NCI-H128 (cell line): ENCODE measurements around the gene LRRC4B.
"Not testable (repeated sequence)": the region's sequence is repeated elsewhere in the genome, so short reads cannot be mapped to it uniquely, and the experiment has no call there.

Source experiments
- DNase-seq: peaks from one replicate; lab custom pipeline; 2025; ENCODE audit not compliant: unreplicated experiment; lab: John Stamatoyannopoulos, UW

The LRRC4B gene

GRCh38 chr19:50567882-50568727, at the start of gene LRRC4B:
LRRC4B (minus strand) TSS chr19:50568435; CDS start chr19:50548838, 19,597 bp downstream.
- no peak for DNase-seq

- not testable (repeated sequence) for DNase-seq
These were observed 44.5 kb upstream of the LRRC4B start for GRCh38 chr19:50612504-50613404.

- DNase-seq, result no peak
These were observed 39.9 kb upstream of the LRRC4B start for GRCh38 chr19:50607874-50608785.

- DNase-seq, result no peak
These were observed 39.2 kb upstream of the LRRC4B start for GRCh38 chr19:50607388-50607787.

- DNase-seq, result not testable (repeated sequence)
These were observed 38.0 kb upstream of the LRRC4B start for GRCh38 chr19:50606059-50606836.

GRCh38 chr19:50604264-50605073, 36.2 kb upstream of the LRRC4B start:
- DNase-seq, result not testable (repeated sequence)

- no peak for DNase-seq
These were observed 34.7 kb upstream of the LRRC4B start for GRCh38 chr19:50602935-50603334.

GRCh38 chr19:50602496-50602895, 34.3 kb upstream of the LRRC4B start:
- DNase-seq, result no peak

- DNase-seq, result no peak
These were observed 33.8 kb upstream of the LRRC4B start for GRCh38 chr19:50602089-50602422.

GRCh38 chr19:50601407-50602088, 33.3 kb upstream of the LRRC4B start:
- DNase-seq, result no peak

- no peak for DNase-seq
These were observed 31.2 kb upstream of the LRRC4B start for GRCh38 chr19:50599427-50599826.

GRCh38 chr19:50590191-50590590, 22.0 kb upstream of the LRRC4B start:
- no peak for DNase-seq

- not testable (repeated sequence) for DNase-seq
These were observed 13.8 kb upstream of the LRRC4B start for GRCh38 chr19:50581795-50582660.

- DNase-seq, result no peak
These were observed 12.9 kb upstream of the LRRC4B start for GRCh38 chr19:50580970-50581634.

GRCh38 chr19:50580240-50580639, 12.0 kb upstream of the LRRC4B start:
- DNase-seq, result no peak

- DNase-seq, result not testable (repeated sequence)
These were observed 8.5 kb upstream of the LRRC4B start for GRCh38 chr19:50576769-50577168.
